Tibial artery (tissue), 4 donors: ENCODE measurements around the gene UNC93B1.

Experiments used
- DNase-seq, 2 donors: peaks; one replicate each; pipeline ENCODE4 v3.0.0-alpha.2; 2019
- H3K27ac ChIP-seq, 2 donors: fragments of 200-600 bp; sonication (generic) in 1 of 2; 1 replicate in 1 of 2; 2 replicates in 1 of 2; pipeline ENCODE4 v1.5.1; 2018 to 2019; ENCODE audit warnings: mild to moderate bottlenecking in 1 of 2
- H3K27me3 ChIP-seq, 2 donors: fragments of 200-600 bp; sonication (generic) in 1 of 2; one replicate each; pipeline versions ENCODE4 v1.5.1 to v1.6.0; 2016 to 2019
- H3K36me3 ChIP-seq, 3 donors: fragments of 200-600 bp; sonication (generic) in 2 of 3; one replicate each; pipeline ENCODE4 v1.5.1; 2016 to 2019; ENCODE audit warnings: mild to moderate bottlenecking in 2 of 3
- H3K4me1 ChIP-seq, 4 donors: fragments of 200-600 bp; sonication (generic) in 2 of 4; 1 replicate in 3 of 4; 2 replicates in 1 of 4; pipeline ENCODE4 v1.5.1; 2016 to 2019
- H3K4me3 ChIP-seq, 2 donors: fragments of 200-600 bp; sonication (generic) in 1 of 2; 1 replicate in 1 of 2; 2 replicates in 1 of 2; pipeline ENCODE4 v1.5.1; 2018 to 2019; ENCODE audit warnings: mild to moderate bottlenecking in 2 of 2
- H3K9me3 ChIP-seq, 3 donors: fragments of 200-600 bp; sonication (generic) in 1 of 3; one replicate each; pipeline ENCODE4 v1.5.1; 2016 to 2019
- CTCF ChIP-seq, 2 experiments: fragments of 200-600 bp in 1 of 2; fragments of 450-650 bp in 1 of 2; IDR thresholded peaks; one replicate each; pipeline ENCODE4 v1.5.1; 2017 to 2019; ENCODE audit warnings: antibody characterized with exemption in 2 of 2, mild to moderate bottlenecking in 1 of 2, moderate library complexity in 1 of 2
- intact Hi-C: fragments of 100-400 bp; cut with DNase I; formaldehyde crosslinking; loops from one replicate; pipeline ENCODE4 v1.15.0; 2023; ENCODE audit warnings: low total_unique reads

UNC93B1 gene

DNA sequence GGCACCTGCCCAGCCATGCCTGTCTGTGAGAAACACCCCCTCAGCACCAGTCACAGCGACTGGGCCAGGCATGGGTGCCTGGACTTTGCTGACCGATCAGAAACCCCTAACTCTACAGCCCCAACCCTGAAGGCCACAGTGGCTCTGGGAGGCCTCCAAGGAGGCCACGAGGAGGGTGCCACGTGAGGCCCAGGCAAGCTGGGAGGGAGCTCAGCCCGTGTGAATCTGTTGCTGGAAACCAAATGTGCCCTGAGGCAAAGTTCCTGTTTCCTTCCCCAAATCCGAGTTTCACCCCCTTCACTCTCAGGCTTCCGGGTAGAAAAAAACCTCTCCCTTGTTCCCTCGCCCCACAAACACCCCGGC is 1.3 kb downstream of the UNC93B1 start:
- peaks cover 0 to 11% (median 0%) of the 10 kb centered on the region in 3 donors for H3K36me3 ChIP-seq
- peaks cover 0 to 17% (median 7%) of the 10 kb centered on the region in 4 donors for H3K4me1 ChIP-seq
- intact Hi-C loops = no loop called here
- no peak for TF ChIP-seq CTCF (IDR thresholded peaks at IDR 0.05)
- H3K9me3 ChIP-seq = no peaks in the 10 kb centered on the region
- DNase-seq = peak in 1 of 2 donors; percentile 52
- H3K27ac ChIP-seq = peak overlapping the region in 1 of 2 donors; percentile 78
- H3K4me3 ChIP-seq = peak overlapping the region; percentile 74 to 76
- no peaks in the 10 kb centered on the region for H3K27me3 ChIP-seq

- H3K27me3 ChIP-seq = no peaks in the 10 kb centered on the region
- no peaks in the 10 kb centered on the region for H3K9me3 ChIP-seq
- intact Hi-C loops = no loop called here
- peaks cover 0 to 20% (median 7%) of the 10 kb centered on the region in 4 donors for H3K4me1 ChIP-seq
- TF ChIP-seq CTCF (IDR thresholded peaks at IDR 0.05) = no peak
- no peak for DNase-seq
- H3K4me3 ChIP-seq = no peak overlapping the region
- no peak overlapping the region for H3K27ac ChIP-seq
- peaks cover 0 to 24% (median 6%) of the 10 kb centered on the region in 3 donors for H3K36me3 ChIP-seq
Observed at GRCh38 chr11:67999704-68000103, 4.2 kb downstream of the UNC93B1 start.

DNA sequence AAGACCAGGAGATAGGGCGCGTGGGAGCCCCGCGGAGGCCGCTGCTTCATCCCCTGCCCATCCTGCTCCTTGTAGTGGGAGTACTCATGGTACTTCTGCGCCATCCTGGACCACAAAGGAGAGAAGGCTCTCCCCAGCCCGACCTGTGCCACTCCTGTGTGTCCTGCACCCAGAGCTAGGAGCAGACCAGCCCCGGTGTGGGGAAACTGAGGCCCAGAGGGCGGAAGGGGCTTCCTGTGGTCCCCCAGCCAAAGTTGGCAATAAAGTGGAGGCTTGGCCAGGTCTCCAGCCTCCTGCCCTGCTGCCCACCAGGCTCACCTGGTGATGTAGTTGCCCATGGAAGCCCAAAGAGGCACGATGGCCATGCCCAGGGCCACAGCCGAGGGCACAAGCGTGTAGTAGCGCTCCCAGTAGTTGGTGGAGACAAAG is 4.7 kb downstream of the UNC93B1 start:
- H3K4me1 ChIP-seq = peaks cover 0 to 17% (median 5%) of the 10 kb centered on the region in 4 donors
- no peaks in the 10 kb centered on the region for H3K27me3 ChIP-seq
- no peak overlapping the region for H3K27ac ChIP-seq
- H3K4me3 ChIP-seq = no peak overlapping the region
- DNase-seq = no peak
- no peak for TF ChIP-seq CTCF (IDR thresholded peaks at IDR 0.05)
- intact Hi-C loops = no loop called here
- peaks cover 0 to 24% (median 6%) of the 10 kb centered on the region in 3 donors for H3K36me3 ChIP-seq
- H3K9me3 ChIP-seq = no peaks in the 10 kb centered on the region

DNA sequence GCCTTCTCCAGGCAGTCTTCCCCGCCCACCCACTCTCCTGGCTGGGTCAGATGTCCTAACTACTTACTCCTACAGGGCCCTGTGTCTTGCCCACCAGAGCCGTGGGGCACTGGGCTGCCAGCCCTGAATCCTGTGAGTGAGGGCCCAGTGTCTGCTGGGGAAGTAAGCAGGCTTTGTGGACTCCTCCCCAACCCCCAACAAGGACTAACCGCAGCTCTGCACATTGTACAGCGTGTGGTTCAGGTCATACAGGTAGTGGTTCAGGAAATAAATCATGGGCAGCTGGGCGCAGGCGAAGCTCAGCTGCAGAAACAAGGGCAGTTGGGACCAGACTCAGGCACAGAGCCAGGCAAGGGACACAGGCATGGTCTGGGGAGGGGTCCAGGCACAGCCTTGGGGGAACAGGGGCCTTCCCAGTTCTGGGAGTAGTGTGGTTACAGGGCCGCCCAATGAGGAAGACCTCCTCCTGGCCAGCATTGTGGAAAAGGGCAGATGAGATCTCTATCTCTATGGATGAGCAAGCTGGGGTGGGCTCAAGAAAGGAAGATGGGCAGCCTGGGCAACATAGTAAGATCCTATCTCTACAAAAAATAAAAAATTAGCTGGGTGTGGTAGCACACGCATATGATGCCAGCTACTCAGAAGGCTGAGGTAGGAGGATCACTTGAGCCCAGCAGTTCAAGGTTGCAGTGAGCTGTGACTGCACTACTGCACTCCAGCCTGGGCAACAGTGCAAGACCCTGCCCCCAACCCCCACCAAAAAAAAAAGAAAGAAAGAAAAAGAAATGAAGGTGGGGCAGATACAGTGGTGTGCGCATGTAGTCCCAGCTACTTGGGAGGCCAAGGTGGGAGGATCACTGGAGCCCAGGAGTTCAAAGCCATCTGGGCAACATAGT is 5.5 kb downstream of the UNC93B1 start:
- intact Hi-C loops = no loop called here
- H3K36me3 ChIP-seq = peaks cover 0 to 24% (median 6%) of the 10 kb centered on the region in 3 donors
- DNase-seq = no peak
- peaks cover 0 to 15% (median 4%) of the 10 kb centered on the region in 4 donors for H3K4me1 ChIP-seq
- no peak overlapping the region for H3K4me3 ChIP-seq
- H3K9me3 ChIP-seq = no peaks in the 10 kb centered on the region
- no peak for TF ChIP-seq CTCF (IDR thresholded peaks at IDR 0.05)
- H3K27ac ChIP-seq = no peak overlapping the region
- no peaks in the 10 kb centered on the region for H3K27me3 ChIP-seq

DNA sequence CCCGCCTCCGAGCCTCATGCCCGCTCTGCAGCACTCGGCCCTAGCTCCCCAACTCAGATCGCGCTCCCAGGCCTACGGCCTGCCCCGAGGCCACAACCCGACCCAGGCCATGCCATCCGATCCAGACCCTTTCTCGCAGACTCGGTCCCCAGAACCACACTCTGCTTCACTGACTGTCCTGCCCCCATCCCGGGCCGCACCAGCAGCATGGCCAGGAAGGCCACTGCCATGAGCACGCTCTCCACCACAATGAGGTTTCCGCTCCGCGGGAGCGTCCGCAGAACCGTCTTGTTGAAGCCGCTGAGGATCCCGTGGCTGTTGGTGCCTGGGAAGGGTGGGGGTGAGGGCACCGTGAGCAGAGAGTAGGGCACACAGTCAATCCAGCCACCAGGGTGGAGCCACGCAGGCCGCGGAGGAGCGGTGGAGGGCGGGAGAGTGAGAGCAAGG is 6.4 kb downstream of the UNC93B1 start:
- H3K27me3 ChIP-seq = no peaks in the 10 kb centered on the region
- intact Hi-C loops = no loop called here
- no peak overlapping the region for H3K27ac ChIP-seq
- no peaks in the 10 kb centered on the region for H3K9me3 ChIP-seq
- no peak for TF ChIP-seq CTCF (IDR thresholded peaks at IDR 0.05)
- peaks cover 0 to 24% (median 6%) of the 10 kb centered on the region in 3 donors for H3K36me3 ChIP-seq
- H3K4me3 ChIP-seq = no peak overlapping the region
- no peak for DNase-seq
- H3K4me1 ChIP-seq = peaks cover 0 to 6% (median 0%) of the 10 kb centered on the region in 4 donors
